Ramos (cell line): ENCODE measurements around the gene UCHL1.

Experiments used
- in situ Hi-C: fragments of 300-500 bp; cut with MboI; formaldehyde crosslinking; loops from one replicate; pipeline ENCODE4 v1.14.3; 2022; ENCODE audit warnings: low sequenced_read_pairs; ENCODE audit not compliant: unreplicated experiment

Gene UCHL1

GRCh38 chr4:41256740-41257256, at the start of gene UCHL1:
TSS of gene UCHL1 (plus strand) at chr4:41256928. CDS start at chr4:41256977, 49 bp downstream.
- in situ Hi-C loops, result no loop called here

- in situ Hi-C loops, result no loop called here
These were observed 49.4 kb upstream of the UCHL1 start for GRCh38 chr4:41207291-41207831.

GRCh38 chr4:41209187-41209586, 47.5 kb upstream of the UCHL1 start:
- in situ Hi-C loops, result no loop called here

- in situ Hi-C loops, result no loop called here
These were observed 46.8 kb upstream of the UCHL1 start for GRCh38 chr4:41209901-41210300.

GRCh38 chr4:41211951-41212615, 44.6 kb upstream of the UCHL1 start:
- in situ Hi-C loops, result no loop called here

GRCh38 chr4:41212616-41213203, 44.0 kb upstream of the UCHL1 start:
- in situ Hi-C loops, result no loop called here

GRCh38 chr4:41213625-41214135, 43.0 kb upstream of the UCHL1 start:
- in situ Hi-C loops, result no loop called here

GRCh38 chr4:41214136-41214824, 42.4 kb upstream of the UCHL1 start, which contains the start of gene APBB2:
TSS of gene APBB2 (minus strand) at chr4:41214542. CDS start at chr4:41033254, 181,288 bp downstream.
- in situ Hi-C loops, result no loop called here

GRCh38 chr4:41214825-41215146, 41.9 kb upstream of the UCHL1 start:
- in situ Hi-C loops, result loop anchor here (5.0 kb wide), 2 partner anchors 227 to 287 kb away; no protein-coding TSS in a partner anchor

GRCh38 chr4:41215155-41215554, 41.6 kb upstream of the UCHL1 start:
- in situ Hi-C loops, result loop anchor here (5.0 kb wide), 2 partner anchors 228 to 288 kb away; no protein-coding TSS in a partner anchor

GRCh38 chr4:41215969-41216293, 40.8 kb upstream of the UCHL1 start:
- in situ Hi-C loops, result loop anchor here (5.0 kb wide), 2 partner anchors 229 to 289 kb away; no protein-coding TSS in a partner anchor

- in situ Hi-C loops, result loop anchor here (5.0 kb wide), 2 partner anchors 229 to 289 kb away; no protein-coding TSS in a partner anchor
These were observed 40.3 kb upstream of the UCHL1 start for GRCh38 chr4:41216294-41217019.

- in situ Hi-C loops, result loop anchor here (5.0 kb wide), 2 partner anchors 230 to 290 kb away; no protein-coding TSS in a partner anchor
These were observed 39.8 kb upstream of the UCHL1 start for GRCh38 chr4:41217020-41217333.

- in situ Hi-C loops, result loop anchor here (5.0 kb wide), 2 partner anchors 230 to 290 kb away; no protein-coding TSS in a partner anchor
These were observed 39.4 kb upstream of the UCHL1 start for GRCh38 chr4:41217374-41217773.

GRCh38 chr4:41218703-41219102, 38.0 kb upstream of the UCHL1 start:
- in situ Hi-C loops, result loop anchor here (5.0 kb wide), 2 partner anchors 231 to 291 kb away; no protein-coding TSS in a partner anchor

GRCh38 chr4:41219421-41219950, 37.2 kb upstream of the UCHL1 start:
- in situ Hi-C loops, result loop anchor here (5.0 kb wide), 2 partner anchors 232 to 292 kb away; no protein-coding TSS in a partner anchor

- in situ Hi-C loops, result no loop called here
These were observed 34.7 kb upstream of the UCHL1 start for GRCh38 chr4:41221850-41222645.

- in situ Hi-C loops, result no loop called here
These were observed 28.8 kb upstream of the UCHL1 start for GRCh38 chr4:41227902-41228301.

GRCh38 chr4:41232406-41232805, 24.3 kb upstream of the UCHL1 start:
- in situ Hi-C loops, result no loop called here
